MM.1S (cell line): ENCODE data around the gene MLF1.

Experiments used
- DNase-seq: peaks from one replicate; pipeline ENCODE4 v3.0.0-alpha.2; 2015
- H2AFZ ChIP-seq: fragments of 300-600 bp; sonication (generic); 2 replicates; pipeline ENCODE4 v1.6.0; 2016; ENCODE audit warnings: antibody characterized with exemption, low read length
- H3F3A ChIP-seq: fragments of 300-600 bp; sonication (generic); 2 replicates; pipeline ENCODE4 v1.6.1; 2016; ENCODE audit warnings: mild to moderate bottlenecking, antibody characterized with exemption, low read length, moderate library complexity, mixed read lengths; ENCODE audit not compliant: insufficient read depth
- H3K27ac ChIP-seq: fragments of 300-600 bp; sonication (generic); 2 replicates; pipeline ENCODE4 v1.5.1; 2016; ENCODE audit warnings: mild to moderate bottlenecking, low read length
- H3K27me3 ChIP-seq: fragments of 300-600 bp; sonication (generic); replicated peaks from 2 replicates; pipeline ENCODE4 v1.6.0; 2016; ENCODE audit warnings: low read length; ENCODE audit not compliant: insufficient read depth
- H3K36me3 ChIP-seq: fragments of 300-600 bp; sonication (generic); replicated peaks from 2 replicates; pipeline ENCODE4 v1.6.1; 2016; ENCODE audit warnings: mild to moderate bottlenecking, low read length, mixed read lengths; ENCODE audit not compliant: insufficient read depth
- H3K4me1 ChIP-seq: fragments of 300-600 bp; sonication (generic); 2 replicates; pipeline ENCODE4 v1.6.1; 2016; ENCODE audit warnings: low read length, mixed read lengths
- H3K4me2 ChIP-seq: fragments of 300-600 bp; sonication (generic); 2 replicates; pipeline ENCODE4 v1.6.0; 2016; ENCODE audit warnings: low read depth, low read length
- H3K4me3 ChIP-seq: fragments of 300-600 bp; sonication (generic); 2 replicates; pipeline ENCODE4 v1.5.1; 2016; ENCODE audit warnings: low read length, mixed read lengths
- H3K79me2 ChIP-seq: fragments of 300-600 bp; sonication (generic); 2 replicates; pipeline ENCODE4 v1.6.1; 2016; ENCODE audit warnings: mixed run types, low read length, mixed read lengths
- H3K9ac ChIP-seq: fragments of 300-600 bp; sonication (generic); 2 replicates; pipeline ENCODE4 v1.6.1; 2016; ENCODE audit warnings: low read length, mixed read lengths
- H3K9me2 ChIP-seq: fragments of 300-600 bp; sonication (generic); replicated peaks from 2 replicates; pipeline ENCODE4 v1.6.1; 2016; ENCODE audit warnings: mild to moderate bottlenecking, low read length, mixed read lengths; ENCODE audit not compliant: insufficient read depth
- H3K9me3 ChIP-seq: fragments of 300-600 bp; sonication (generic); replicated peaks from 2 replicates; pipeline ENCODE4 v1.6.1; 2016; ENCODE audit warnings: mild to moderate bottlenecking, low read length, mixed read lengths; ENCODE audit not compliant: insufficient read depth
- H4K20me1 ChIP-seq: fragments of 300-600 bp; sonication (generic); 2 replicates; pipeline ENCODE4 v1.6.1; 2016; ENCODE audit warnings: mild to moderate bottlenecking, low read length, moderate library complexity, mixed read lengths; ENCODE audit not compliant: insufficient read depth
- CTCF ChIP-seq: fragments of 300-600 bp; sonication (generic); IDR thresholded peaks from 2 replicates; pipeline ENCODE4 v1.5.1; 2016; ENCODE audit warnings: antibody characterized with exemption, low read length, mixed read lengths
- EZH2 ChIP-seq: fragments of 300-600 bp; sonication (generic); optimal IDR thresholded peaks from 2 replicates; pipeline ENCODE3; 2017; ENCODE audit warnings: low read depth, mild to moderate bottlenecking, antibody characterized with exemption, low read length, mixed read lengths
- EZH2phosphoT487 ChIP-seq: fragments of 300-600 bp; sonication (generic); IDR thresholded peaks from 2 replicates; pipeline ENCODE4 v1.6.1; 2018; ENCODE audit warnings: antibody characterized with exemption, low read length

The MLF1 gene

DNA sequence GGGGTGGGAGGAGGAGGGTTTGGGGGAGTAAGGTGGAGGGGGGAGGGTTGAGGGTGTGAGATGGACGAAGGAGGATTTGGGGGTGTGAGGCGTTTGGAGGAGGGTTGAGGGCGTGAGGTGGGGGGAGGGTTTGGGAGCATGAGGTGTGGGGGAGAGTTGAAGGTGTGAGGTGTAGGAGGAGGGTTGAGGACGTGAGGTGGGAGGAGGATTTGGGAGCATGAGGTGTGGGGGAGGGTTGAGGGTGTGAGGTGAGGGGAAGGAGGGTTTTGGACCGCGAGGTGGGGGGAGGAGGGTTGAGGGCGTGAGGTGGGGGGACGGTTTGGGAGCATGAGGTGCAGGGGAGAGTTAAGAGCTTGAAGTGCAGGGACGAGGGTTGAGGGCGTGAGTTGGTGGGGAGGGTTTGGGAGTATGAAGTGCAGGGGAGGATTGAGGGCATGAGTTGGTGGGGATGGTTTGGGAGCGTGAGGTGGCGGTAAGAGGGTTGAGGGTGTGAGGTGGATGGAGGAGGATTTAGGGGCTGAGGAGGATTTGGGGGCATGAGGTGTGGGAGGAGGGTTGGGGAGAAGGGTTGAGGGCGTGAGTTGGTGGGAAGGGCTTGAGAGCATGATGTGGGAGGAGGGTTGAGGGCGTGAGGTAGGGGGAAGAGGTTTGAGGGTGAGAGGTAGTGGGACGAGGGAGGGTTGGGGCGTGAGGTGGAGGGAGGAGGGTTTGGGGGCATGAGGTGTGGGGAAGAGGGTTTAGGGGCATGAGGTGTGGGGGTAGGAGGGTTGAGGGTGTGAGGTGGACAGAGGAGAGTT lies 1.2 kb downstream of the MLF1 start:
- H3K4me3 ChIP-seq, result no peak overlapping the region
- DNase-seq, result no peak
- H4K20me1 ChIP-seq, result no peaks in the 10 kb centered on the region
- no peak overlapping the region for H3K9ac ChIP-seq
- H3K4me2 ChIP-seq, result no peak overlapping the region
- no peaks in the 10 kb centered on the region for H3K36me3 ChIP-seq
- no peaks in the 10 kb centered on the region for H3K4me1 ChIP-seq
- H3K79me2 ChIP-seq, result no peaks in the 10 kb centered on the region
- TF ChIP-seq CTCF (no peak), EZH2 (no peak), EZH2phosphoT487 (no peak)
- H3K27me3 ChIP-seq, result no peaks in the 10 kb centered on the region
- H3K9me3 ChIP-seq, result no peaks in the 10 kb centered on the region
- no peaks in the 10 kb centered on the region for H3K9me2 ChIP-seq
- no peaks in the 10 kb centered on the region for H3F3A ChIP-seq
- H2AFZ ChIP-seq, result no peak overlapping the region
- H3K27ac ChIP-seq, result no peak overlapping the region

DNA sequence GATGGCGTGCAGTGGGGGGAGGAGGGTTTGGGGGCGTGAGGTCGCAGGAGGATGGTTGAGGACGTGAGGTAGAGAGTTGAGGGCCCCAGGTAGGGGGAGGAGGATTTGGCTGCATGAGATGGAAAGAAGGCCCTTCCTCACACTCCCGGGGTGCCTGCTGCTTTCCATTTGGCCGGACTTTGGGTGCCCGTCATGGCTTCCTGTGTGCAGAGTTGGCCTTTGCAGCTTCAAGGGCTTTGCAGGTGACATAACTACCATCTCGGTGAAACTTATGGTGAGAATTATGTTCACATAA lies 1.7 kb downstream of the MLF1 start:
- no peaks in the 10 kb centered on the region for H3K9me2 ChIP-seq
- no peak for DNase-seq
- H2AFZ ChIP-seq, result no peak overlapping the region
- H3K36me3 ChIP-seq, result no peaks in the 10 kb centered on the region
- no peaks in the 10 kb centered on the region for H3K79me2 ChIP-seq
- no peaks in the 10 kb centered on the region for H3F3A ChIP-seq
- H3K9ac ChIP-seq, result no peak overlapping the region
- H3K9me3 ChIP-seq, result no peaks in the 10 kb centered on the region
- no peak overlapping the region for H3K27ac ChIP-seq
- no peak overlapping the region for H3K4me3 ChIP-seq
- H3K4me2 ChIP-seq, result no peak overlapping the region
- H4K20me1 ChIP-seq, result no peaks in the 10 kb centered on the region
- no peaks in the 10 kb centered on the region for H3K4me1 ChIP-seq
- no peaks in the 10 kb centered on the region for H3K27me3 ChIP-seq
- TF ChIP-seq EZH2phosphoT487 (no peak), CTCF (no peak), EZH2 (no peak)

- Histone ChIP-seq H3K36me3 (no peaks in the 10 kb centered on the region), H3K27me3 (no peaks in the 10 kb centered on the region), H3K9me2 (no peaks in the 10 kb centered on the region), H3K9me3 (no peaks in the 10 kb centered on the region), H4K20me1 (no peaks in the 10 kb centered on the region), H3K4me3 (no peak overlapping the region), H3K79me2 (no peaks in the 10 kb centered on the region), H3K9ac (no peak overlapping the region), H3F3A (no peaks in the 10 kb centered on the region), H2AFZ (no peak overlapping the region), H3K4me2 (no peak overlapping the region), H3K27ac (no peak overlapping the region), H3K4me1 (no peaks in the 10 kb centered on the region)
- no peak for DNase-seq
- TF ChIP-seq CTCF, result no peak
- TF ChIP-seq EZH2phosphoT487, result no peak
- no peak for TF ChIP-seq EZH2
Observed at GRCh38 chr3:158573714-158574113, 2.7 kb downstream of the MLF1 start.
